ENCODE data around the gene PPP4R3A. TPM values are rescaled to one million over a fixed set of nuclear protein-coding genes. Genes with fewer than 3 reads are reported as not detected.
A peak's percentile ranks its signal among the peaks of the same experiment; 100 is the strongest.
"Not testable (repeated sequence)": the region's sequence is repeated elsewhere in the genome, so short reads cannot be mapped to it uniquely, and the experiment has no call there.

PPP4R3A gene
- total and polyA plus RNA-seq, 4 donors, result 72.5 to 83.7 (median 78.8) TPM

GRCh38 chr14:91508105-91508504 lies 2.0 kb downstream of the PPP4R3A start:
- Histone ChIP-seq H3K36me3 (ENCODE audit: control insufficient read depth, insufficient read depth, low read length) (peaks cover 12% of the 10 kb centered on the region), H3K9me3 (ENCODE audit: control insufficient read depth, insufficient read depth, low read length) (no peaks in the 10 kb centered on the region), H3K27ac (ENCODE audit: low read depth, low read length) (no peak overlapping the region), H3K4me3 (ENCODE audit: low read depth, low read length) (peak overlapping the region; percentile 90), H3K27me3 (ENCODE audit: control insufficient read depth, insufficient read depth, low read length) (no peaks in the 10 kb centered on the region), H3K4me1 (ENCODE audit: control insufficient read depth, insufficient read depth, low read length) (peaks cover 17% of the 10 kb centered on the region)
- DNase-seq (ENCODE audit: low read depth in 4 of 6, low spot score in 6 of 6), result no peak
- no CpG with 5 or more reads among the region's 2 CpGs for WGBS (ENCODE audit: insufficient coverage)

GRCh38 chr14:91506226-91506625 lies 3.9 kb downstream of the PPP4R3A start:
- DNase-seq (ENCODE audit: low read depth in 4 of 6, low spot score in 6 of 6), result no peak
- Histone ChIP-seq H3K9me3 (ENCODE audit: control insufficient read depth, insufficient read depth, low read length) (no peaks in the 10 kb centered on the region), H3K4me3 (ENCODE audit: low read depth, low read length) (no peak overlapping the region), H3K27me3 (ENCODE audit: control insufficient read depth, insufficient read depth, low read length) (no peaks in the 10 kb centered on the region), H3K27ac (ENCODE audit: low read depth, low read length) (no peak overlapping the region), H3K36me3 (ENCODE audit: control insufficient read depth, insufficient read depth, low read length) (peaks cover 12% of the 10 kb centered on the region), H3K4me1 (ENCODE audit: control insufficient read depth, insufficient read depth, low read length) (peaks cover 17% of the 10 kb centered on the region)
- no CpG with 5 or more reads among the region's 4 CpGs for WGBS (ENCODE audit: insufficient coverage)

GRCh38 chr14:91503000-91503504 lies 7.1 kb downstream of the PPP4R3A start:
- Histone ChIP-seq H3K36me3 (ENCODE audit: control insufficient read depth, insufficient read depth, low read length) (peaks cover 12% of the 10 kb centered on the region), H3K27ac (ENCODE audit: low read depth, low read length) (no peak overlapping the region), H3K9me3 (ENCODE audit: control insufficient read depth, insufficient read depth, low read length) (no peaks in the 10 kb centered on the region), H3K4me1 (ENCODE audit: control insufficient read depth, insufficient read depth, low read length) (peaks cover 11% of the 10 kb centered on the region), H3K4me3 (ENCODE audit: low read depth, low read length) (no peak overlapping the region), H3K27me3 (ENCODE audit: control insufficient read depth, insufficient read depth, low read length) (no peaks in the 10 kb centered on the region)
- no peak for DNase-seq (ENCODE audit: low read depth in 4 of 6, low spot score in 6 of 6)
- WGBS (ENCODE audit: insufficient coverage), result 87% methylated on average over 2 of the region's 4 CpGs

GRCh38 chr14:91501951-91502930 lies 7.9 kb downstream of the PPP4R3A start:
- Histone ChIP-seq H3K9me3 (ENCODE audit: control insufficient read depth, insufficient read depth, low read length) (no peaks in the 10 kb centered on the region), H3K4me3 (ENCODE audit: low read depth, low read length) (no peak overlapping the region), H3K36me3 (ENCODE audit: control insufficient read depth, insufficient read depth, low read length) (peaks cover 12% of the 10 kb centered on the region), H3K27me3 (ENCODE audit: control insufficient read depth, insufficient read depth, low read length) (no peaks in the 10 kb centered on the region), H3K4me1 (ENCODE audit: control insufficient read depth, insufficient read depth, low read length) (peaks cover 8% of the 10 kb centered on the region), H3K27ac (ENCODE audit: low read depth, low read length) (no peak overlapping the region)
- 97% methylated on average over 6 of the region's 11 CpGs for WGBS (ENCODE audit: insufficient coverage)
- no peak for DNase-seq (ENCODE audit: low read depth in 4 of 6, low spot score in 6 of 6)

- H3K36me3 ChIP-seq (ENCODE audit: control insufficient read depth, insufficient read depth, low read length), result peaks cover 6% of the 10 kb centered on the region
- H3K27me3 ChIP-seq (ENCODE audit: control insufficient read depth, insufficient read depth, low read length), result no peaks in the 10 kb centered on the region
- no peak for DNase-seq (ENCODE audit: low read depth in 4 of 6, low spot score in 6 of 6)
- H3K27ac ChIP-seq (ENCODE audit: low read depth, low read length), result no peak overlapping the region
- peaks cover under 1% of the 10 kb centered on the region for H3K4me1 ChIP-seq (ENCODE audit: control insufficient read depth, insufficient read depth, low read length)
- no peaks in the 10 kb centered on the region for H3K9me3 ChIP-seq (ENCODE audit: control insufficient read depth, insufficient read depth, low read length)
- 100% methylated on average over 1 of the region's 3 CpGs for WGBS (ENCODE audit: insufficient coverage)
- no peak overlapping the region for H3K4me3 ChIP-seq (ENCODE audit: low read depth, low read length)
Measured at GRCh38 chr14:91501348-91501747, 8.8 kb downstream of the PPP4R3A start.

GRCh38 chr14:91496790-91497189 lies 13.3 kb downstream of the PPP4R3A start:
- no peak overlapping the region for H3K27ac ChIP-seq (ENCODE audit: low read depth, low read length)
- WGBS (ENCODE audit: insufficient coverage), result no CpG with 5 or more reads among the region's 1 CpG
- no peak for DNase-seq (ENCODE audit: low read depth in 4 of 6, low spot score in 6 of 6)
- no peaks in the 10 kb centered on the region for H3K27me3 ChIP-seq (ENCODE audit: control insufficient read depth, insufficient read depth, low read length)
- peaks cover 4% of the 10 kb centered on the region for H3K4me1 ChIP-seq (ENCODE audit: control insufficient read depth, insufficient read depth, low read length)
- H3K36me3 ChIP-seq (ENCODE audit: control insufficient read depth, insufficient read depth, low read length), result no peaks in the 10 kb centered on the region
- no peak overlapping the region for H3K4me3 ChIP-seq (ENCODE audit: low read depth, low read length)
- H3K9me3 ChIP-seq (ENCODE audit: control insufficient read depth, insufficient read depth, low read length), result no peaks in the 10 kb centered on the region

GRCh38 chr14:91494392-91495065 lies 15.6 kb downstream of the PPP4R3A start:
- not testable (repeated sequence) for H3K27ac ChIP-seq (ENCODE audit: low read depth, low read length); DNase-seq (ENCODE audit: low read depth in 4 of 6, low spot score in 6 of 6); H3K36me3 ChIP-seq (ENCODE audit: control insufficient read depth, insufficient read depth, low read length); H3K4me3 ChIP-seq (ENCODE audit: low read depth, low read length); H3K4me1 ChIP-seq (ENCODE audit: control insufficient read depth, insufficient read depth, low read length); H3K27me3 ChIP-seq (ENCODE audit: control insufficient read depth, insufficient read depth, low read length); H3K9me3 ChIP-seq (ENCODE audit: control insufficient read depth, insufficient read depth, low read length)
- WGBS (ENCODE audit: insufficient coverage), result no CpG with 5 or more reads among the region's 8 CpGs

- Histone ChIP-seq H3K27me3 (ENCODE audit: control insufficient read depth, insufficient read depth, low read length) (no peaks in the 10 kb centered on the region), H3K27ac (ENCODE audit: low read depth, low read length) (no peak overlapping the region), H3K9me3 (ENCODE audit: control insufficient read depth, insufficient read depth, low read length) (no peaks in the 10 kb centered on the region), H3K36me3 (ENCODE audit: control insufficient read depth, insufficient read depth, low read length) (no peaks in the 10 kb centered on the region), H3K4me3 (ENCODE audit: low read depth, low read length) (no peak overlapping the region), H3K4me1 (ENCODE audit: control insufficient read depth, insufficient read depth, low read length) (peaks cover 4% of the 10 kb centered on the region)
- DNase-seq (ENCODE audit: low read depth in 4 of 6, low spot score in 6 of 6), result no peak
- no CpG with 5 or more reads among the region's 3 CpGs for WGBS (ENCODE audit: insufficient coverage)
Measured at GRCh38 chr14:91493169-91493568, 16.9 kb downstream of the PPP4R3A start.

- Histone ChIP-seq H3K4me3 (ENCODE audit: low read depth, low read length) (no peak overlapping the region), H3K36me3 (ENCODE audit: control insufficient read depth, insufficient read depth, low read length) (peaks cover 15% of the 10 kb centered on the region), H3K4me1 (ENCODE audit: control insufficient read depth, insufficient read depth, low read length) (no peaks in the 10 kb centered on the region), H3K27me3 (ENCODE audit: control insufficient read depth, insufficient read depth, low read length) (no peaks in the 10 kb centered on the region), H3K9me3 (ENCODE audit: control insufficient read depth, insufficient read depth, low read length) (no peaks in the 10 kb centered on the region), H3K27ac (ENCODE audit: low read depth, low read length) (no peak overlapping the region)
- no CpG with 5 or more reads among the region's 2 CpGs for WGBS (ENCODE audit: insufficient coverage)
- DNase-seq (ENCODE audit: low read depth in 4 of 6, low spot score in 6 of 6), result no peak
Measured at GRCh38 chr14:91484744-91485143, 25.4 kb downstream of the PPP4R3A start.
